Umbilical cord (tissue), 2 donors: ENCODE data around the gene ARMC12. TPM values are rescaled to one million over a fixed set of nuclear protein-coding genes. Genes with fewer than 3 reads are reported as not detected.
A peak's percentile ranks its signal among the peaks of the same experiment; 100 is the strongest.

ENCODE experiments used
- DNase-seq: peaks from one replicate; pipeline ENCODE4 v3.0.0-alpha.2; 2015; ENCODE audit warnings: low spot score
- total RNA-seq: library from RNA; depleted of rRNA; stranded (reverse); fragments of >200 nt; gene quantifications from one replicate; pipeline ENCODE4 v1.2.3, GENCODE V29; 2014; ENCODE audit warnings: low replicate concordance; ENCODE audit not compliant: insufficient read depth

Gene ARMC12
- total RNA-seq, 1 donor from 2014 or later, result not detected

DNA sequence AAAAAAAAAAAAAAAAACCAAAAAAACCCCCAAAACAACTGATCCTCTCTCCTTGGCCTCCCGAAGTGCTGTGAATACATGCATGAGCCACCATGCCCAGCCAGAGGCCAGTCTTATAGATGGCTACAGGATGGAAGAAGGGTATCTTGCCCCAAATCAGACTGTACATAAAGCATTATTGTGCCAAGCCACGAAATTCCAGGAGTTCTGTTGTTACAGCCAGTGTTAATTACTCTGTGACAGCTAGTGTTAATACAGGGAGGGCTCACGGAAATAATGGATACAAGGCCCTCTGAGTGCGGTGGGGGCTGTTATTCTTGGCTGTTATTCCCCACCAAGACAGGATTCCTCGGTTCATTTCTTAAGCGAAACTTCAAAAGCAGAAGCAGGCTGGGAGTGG lies 38.2 kb downstream of the ARMC12 start:
- DNase-seq, result no peak

DNA sequence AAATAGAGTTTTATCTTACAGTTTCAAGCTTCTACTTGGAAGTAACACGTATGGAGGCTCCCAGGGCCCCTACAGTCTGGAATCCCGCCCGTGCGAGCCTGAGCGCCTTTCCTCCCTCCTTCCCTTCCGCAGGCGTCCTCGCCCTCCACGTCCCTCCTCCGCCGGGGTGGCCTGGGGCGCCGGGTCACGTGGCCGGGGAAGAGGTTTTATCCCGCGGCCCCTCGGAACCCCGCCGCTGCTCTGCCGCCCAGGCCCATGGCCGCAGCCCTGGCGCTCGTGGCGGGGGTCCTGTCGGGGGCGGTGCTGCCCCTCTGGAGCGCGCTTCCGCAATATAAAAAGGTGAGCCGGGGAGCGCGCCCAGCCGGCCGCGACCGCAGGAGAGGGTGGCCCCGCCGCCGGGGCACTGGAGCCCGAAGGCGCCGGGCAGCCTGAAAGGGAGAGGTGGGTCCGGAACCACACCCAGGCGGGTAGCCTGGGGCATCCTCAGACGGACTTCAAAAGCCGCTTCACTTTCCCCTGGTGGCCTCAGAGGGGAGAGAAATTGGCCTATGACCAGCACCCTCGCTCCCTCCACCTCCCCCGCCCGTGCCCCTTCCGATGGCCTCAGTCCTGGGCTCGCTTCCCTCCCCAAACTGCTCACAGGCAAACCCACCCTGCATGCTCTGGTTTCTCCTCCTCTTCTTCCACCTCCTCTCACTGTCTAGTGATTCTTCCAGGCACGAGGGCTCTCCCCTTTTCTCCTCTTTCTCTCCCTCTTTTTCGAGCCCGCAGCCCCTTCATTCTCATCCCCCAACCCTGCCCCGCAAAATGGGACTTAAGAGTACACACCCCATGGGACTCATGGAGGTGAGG lies 39.8 kb downstream of the ARMC12 start, which contains the start of gene CLPSL2:
CLPSL2 (plus strand) TSS at position 235 of the 852 bp plus-strand sequence; CDS start at position 256, 21 bp downstream.
- DNase-seq, result peak; percentile 42

DNA sequence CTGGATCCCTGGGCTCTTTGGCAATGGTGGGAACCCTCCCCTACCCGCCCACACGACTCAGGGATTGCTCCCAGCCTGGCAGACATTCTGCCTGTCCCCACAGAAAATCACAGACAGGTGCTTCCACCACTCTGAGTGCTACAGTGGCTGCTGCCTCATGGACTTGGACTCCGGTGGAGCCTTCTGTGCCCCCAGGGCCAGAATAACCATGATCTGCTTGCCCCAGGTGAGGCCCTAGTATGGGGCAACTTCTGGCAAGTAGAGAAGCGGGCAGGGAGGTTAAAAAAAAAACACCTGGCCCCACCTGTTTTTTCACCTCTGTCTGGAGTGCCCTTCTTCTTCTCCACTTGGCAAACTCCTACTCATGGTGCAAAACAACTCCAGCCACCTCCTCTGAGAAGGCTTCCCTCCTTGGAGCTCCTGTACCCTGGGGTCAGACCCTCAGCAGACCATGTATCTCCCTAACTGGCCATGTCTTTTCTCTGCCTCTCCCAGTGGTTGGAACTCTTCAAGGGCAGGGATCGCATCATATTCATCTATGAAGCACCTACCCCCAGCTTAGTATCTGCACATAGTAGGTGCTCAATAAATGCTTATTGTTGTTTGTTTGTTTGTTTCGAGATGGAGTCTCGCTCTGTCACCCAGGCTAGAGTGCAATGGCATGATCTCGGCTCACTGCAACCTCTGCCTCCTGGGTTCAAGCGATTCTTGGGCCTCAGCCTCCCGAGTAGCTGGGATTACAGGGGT lies 40.7 kb downstream of the ARMC12 start:
- DNase-seq, result no peak

DNA sequence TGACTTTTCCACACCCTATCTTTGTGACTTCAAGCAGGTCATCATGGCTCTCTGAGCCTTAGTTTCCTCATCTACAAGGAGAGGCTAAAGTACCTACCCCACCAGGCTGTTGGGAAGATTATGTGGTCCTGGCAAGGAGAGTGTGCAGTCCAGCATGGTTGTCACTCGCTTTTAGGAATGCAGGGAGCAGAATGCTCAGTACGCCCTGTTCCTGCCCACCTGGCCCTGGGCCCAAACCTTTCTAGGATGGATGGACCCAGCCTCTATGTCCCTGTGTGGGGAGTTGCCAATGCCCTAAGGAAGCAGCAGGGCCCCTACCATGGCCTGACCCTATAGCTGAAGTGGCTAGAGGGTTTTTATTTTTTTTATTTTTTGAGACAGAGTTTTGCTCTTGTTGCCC lies 41.6 kb downstream of the ARMC12 start:
- no peak for DNase-seq

DNA sequence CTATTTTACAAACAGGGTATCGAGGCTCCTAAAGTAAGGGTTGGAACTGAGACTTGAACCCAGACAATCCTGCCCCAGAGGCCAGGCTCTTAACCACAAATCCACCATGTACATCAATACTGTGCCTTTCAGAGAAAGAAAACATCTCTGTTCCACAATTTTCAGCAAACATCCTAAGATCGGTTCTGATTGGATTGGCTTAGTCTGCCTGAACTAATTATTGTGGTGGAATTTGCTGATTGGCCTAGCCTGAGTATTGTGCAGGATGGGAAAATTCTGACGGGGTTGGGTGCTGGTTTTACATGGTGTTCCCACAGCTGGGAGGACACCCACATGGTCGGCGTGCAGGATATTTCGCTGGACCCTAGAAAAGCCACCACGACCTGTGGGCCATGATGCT lies 43.9 kb downstream of the ARMC12 start, which contains the start of gene CLPSL1:
CLPSL1 (plus strand) TSS at position 301 of the 400 bp plus-strand sequence; CDS start at position 393, 92 bp downstream.
- DNase-seq, result no peak

DNA sequence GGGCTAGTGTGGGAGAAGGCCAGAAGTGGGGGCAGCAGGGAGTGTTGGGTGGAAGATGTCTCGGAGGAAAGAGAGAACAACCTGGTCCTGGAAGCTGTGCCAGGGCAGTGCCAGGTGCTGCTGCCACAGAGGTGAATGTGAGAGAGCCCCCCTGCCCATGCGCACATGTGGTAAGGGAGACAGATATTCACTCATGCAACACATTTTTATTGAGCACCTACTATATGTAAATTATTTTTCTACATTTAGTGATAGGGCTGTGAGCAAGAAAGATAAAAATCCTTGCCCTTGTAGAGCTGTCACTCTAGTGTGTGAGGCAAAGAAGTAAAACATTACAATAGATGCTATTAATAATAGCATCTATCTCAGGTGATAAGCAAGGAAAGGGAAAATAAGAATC lies 44.5 kb downstream of the ARMC12 start:
- no peak for DNase-seq

DNA sequence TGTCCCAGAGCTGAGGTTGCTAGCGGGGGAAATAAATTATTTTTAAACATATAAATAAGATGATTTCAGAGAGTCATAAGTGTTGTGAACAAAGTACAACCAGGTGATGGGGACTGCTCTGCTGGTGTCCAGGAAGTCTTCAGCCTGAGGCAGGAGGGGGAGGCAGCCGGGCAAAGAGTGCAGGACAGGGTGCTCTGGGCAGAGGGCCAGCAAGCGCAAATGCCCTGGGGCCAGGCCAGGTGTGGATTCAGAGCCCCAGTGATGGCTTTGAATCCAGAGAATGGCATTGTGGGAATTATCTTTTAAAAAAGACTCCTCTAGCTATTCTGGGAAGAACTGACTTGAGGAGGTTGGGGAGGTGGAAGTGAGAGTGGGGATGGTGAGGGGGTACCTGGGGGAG lies 45.6 kb downstream of the ARMC12 start:
- DNase-seq, result no peak

DNA sequence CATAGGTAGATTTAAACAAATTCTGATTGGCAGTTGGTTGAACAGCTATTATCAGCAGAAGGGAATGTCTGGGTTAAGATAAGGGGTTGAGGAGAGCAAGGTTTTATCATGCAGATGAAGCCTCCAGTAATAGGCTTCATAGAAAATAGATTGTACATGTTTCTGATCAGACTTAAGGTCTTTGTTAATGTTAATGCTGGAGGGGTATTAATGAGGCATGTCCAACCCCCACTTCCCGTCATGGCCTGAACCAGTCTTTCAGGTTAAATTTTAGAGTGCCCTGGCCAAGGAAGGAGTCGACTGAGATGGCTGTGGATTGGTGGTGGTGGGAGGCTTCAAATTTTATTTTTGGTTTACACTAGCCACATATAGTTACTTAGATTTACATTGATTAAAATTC lies 47.4 kb downstream of the ARMC12 start:
- no peak for DNase-seq

DNA sequence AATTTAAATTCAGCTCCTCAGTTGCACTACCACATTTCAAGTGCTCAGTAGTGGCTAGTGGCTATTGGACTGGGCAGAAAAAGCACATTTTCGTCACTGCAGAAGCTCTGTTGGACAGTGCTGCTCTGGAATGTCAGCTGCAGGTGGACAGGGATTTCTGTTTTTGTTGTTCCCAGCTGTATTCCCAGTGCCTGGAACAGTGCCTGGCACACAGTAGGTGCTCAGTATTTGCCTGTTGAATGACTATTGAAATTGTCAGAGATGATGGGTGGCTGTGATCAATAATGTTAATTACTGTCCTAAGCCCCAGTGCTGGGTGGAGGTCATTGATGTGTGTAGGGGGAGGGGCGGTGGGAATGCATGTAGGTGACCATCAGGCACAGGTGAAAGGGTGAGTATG lies 49.4 kb downstream of the ARMC12 start:
- no peak for DNase-seq

DNA sequence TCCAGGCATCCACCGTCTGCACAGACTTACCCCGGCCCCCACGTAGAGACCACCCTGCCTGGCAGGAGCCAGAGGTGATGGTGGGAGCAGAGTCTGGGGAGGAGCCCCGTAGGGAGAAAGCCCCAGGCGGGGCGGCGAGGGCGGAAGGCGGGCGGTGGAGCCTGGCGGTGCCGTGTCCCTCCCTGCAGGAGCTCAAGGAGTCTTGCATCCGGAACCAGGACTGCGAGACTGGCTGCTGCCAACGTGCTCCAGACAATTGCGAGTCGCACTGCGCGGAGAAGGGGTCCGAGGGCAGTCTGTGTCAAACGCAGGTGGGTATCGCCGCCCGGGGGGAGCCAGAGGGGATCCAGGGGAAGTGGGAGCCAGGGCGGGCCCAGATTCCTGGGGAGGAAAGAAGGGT lies 50.0 kb downstream of the ARMC12 start:
- DNase-seq, result no peak

DNA sequence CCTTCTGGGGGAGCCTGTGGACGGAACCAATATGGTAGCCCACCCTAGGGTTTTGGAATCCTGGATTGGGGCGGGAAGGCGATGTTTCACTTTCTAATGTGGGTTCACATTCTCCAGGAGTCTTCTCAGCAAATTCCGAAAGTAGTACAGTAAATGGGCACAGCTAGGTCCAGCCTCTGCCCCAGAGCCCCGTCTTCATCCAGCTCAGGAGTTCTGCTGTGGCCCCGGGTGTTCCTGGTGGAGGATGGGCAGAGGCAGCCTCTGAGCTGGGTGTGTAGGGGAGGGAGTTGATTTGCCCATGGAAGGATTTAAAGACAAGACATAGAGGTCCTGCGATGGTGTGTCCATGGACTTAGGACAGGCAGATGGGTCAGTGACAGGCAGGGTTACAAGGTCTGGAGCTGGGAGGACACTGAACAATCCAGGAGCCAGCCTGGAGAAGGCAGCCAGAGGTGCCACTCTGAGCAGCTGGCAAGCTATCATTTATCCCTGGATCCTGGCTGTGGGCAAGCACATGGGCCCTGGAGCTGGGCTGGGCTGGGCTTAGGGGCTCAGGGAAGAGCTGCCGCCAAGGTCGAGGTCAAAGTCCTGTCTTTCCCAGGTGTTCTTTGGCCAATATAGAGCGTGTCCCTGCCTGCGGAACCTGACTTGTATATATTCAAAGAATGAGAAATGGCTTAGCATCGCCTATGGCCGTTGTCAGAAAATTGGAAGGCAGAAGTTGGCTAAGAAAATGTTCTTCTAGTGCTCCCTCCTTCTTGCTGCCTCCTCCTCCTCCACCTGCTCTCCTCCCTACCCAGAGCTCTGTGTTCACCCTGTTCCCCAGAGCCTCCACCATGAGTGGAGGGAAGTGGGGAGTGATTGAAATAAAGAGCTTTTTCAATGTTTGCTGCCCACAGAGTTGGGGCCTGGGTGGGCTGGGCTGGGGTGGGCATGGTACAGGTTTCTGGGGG lies 50.7 kb downstream of the ARMC12 start:
- DNase-seq, result no peak

DNA sequence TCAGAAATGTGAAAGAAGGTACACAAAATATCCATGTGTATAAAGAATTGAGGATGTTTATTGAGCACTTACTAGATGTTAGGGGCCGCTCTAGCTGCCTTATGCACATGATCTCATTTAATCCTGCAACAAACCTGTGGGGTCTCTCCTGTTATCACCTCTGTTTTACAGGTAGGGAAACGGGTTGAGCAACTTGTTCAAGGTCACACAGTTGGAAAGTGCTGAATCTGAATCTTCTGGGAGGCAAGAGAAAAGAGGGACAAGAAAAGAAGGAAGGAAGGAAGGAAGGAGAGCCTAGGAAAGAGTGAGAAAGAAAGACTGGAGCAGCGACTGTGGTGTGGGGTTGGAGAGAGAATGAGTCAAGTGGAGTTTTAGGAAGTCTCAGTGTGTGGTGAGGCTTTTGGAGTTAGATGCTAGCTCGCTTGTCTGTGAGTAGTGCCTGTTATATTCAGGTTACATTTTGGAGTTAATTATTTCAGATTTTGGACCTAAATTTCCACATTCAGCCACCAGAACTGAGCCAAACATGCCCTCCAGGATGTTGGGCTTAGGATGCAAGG lies 51.7 kb downstream of the ARMC12 start:
- no peak for DNase-seq

DNA sequence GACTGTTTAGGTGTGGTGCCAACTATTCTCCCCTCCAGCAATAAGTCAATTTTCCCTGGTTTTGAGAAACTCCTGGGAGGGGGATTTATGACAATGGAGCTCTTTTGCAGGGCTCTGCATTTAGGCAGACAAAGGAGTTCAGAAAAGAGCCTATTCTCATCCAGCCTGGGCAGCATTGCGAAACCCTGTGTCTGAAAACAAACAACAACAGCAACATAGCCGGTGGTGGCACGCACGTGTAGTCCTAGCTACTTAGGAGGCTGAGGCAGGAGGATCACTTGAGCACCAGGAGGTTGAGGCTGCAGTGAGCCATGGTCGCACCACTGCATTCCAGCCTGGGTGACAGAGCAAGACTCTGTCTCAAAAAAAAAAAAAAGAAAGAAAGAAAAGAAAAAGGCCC lies 53.9 kb downstream of the ARMC12 start:
- no peak for DNase-seq

DNA sequence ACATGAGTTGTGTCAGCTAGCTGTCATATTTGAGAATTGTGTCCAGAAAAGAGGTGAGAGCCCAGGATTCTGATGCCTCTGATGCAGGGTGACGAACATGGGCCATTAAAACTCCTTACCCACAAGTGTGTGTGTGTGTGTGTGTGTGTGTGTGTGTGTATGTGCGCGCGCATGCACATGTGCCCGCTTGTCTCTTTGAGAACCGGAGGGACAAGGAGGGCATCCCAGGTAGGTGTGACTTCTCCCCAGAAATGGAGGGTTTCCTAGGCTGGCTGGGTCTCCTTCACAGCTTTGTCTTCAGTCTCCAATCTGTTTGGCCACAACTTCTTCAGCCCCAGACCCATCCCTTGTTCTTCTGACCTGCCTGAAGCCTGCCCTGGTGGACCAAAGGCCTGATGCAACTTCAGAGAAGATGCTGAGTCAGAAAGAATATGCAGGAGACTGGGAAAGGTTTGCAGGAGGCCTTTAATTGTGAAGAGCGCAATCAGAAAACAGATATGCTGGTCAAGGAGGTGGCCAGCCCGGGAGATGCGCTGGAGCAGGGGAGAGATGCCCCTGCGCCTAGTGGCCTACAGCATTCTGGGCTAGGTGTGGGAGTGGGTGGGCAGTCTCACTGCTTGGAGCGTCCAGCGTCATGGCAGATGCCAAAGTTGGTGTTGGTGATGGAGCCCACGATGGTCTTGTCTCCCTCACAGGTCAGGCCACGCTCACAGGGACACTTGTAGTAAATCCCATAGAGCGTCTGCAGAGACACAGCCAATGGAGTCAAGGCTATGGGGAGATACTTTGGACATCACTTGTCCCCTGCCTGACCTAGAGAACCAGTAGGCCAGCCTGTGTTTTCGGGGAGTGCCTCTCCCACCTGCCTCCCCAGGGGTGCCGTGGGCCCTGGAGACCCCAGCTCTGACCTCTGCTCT lies 58.0 kb downstream of the ARMC12 start:
- DNase-seq, result no peak

DNA sequence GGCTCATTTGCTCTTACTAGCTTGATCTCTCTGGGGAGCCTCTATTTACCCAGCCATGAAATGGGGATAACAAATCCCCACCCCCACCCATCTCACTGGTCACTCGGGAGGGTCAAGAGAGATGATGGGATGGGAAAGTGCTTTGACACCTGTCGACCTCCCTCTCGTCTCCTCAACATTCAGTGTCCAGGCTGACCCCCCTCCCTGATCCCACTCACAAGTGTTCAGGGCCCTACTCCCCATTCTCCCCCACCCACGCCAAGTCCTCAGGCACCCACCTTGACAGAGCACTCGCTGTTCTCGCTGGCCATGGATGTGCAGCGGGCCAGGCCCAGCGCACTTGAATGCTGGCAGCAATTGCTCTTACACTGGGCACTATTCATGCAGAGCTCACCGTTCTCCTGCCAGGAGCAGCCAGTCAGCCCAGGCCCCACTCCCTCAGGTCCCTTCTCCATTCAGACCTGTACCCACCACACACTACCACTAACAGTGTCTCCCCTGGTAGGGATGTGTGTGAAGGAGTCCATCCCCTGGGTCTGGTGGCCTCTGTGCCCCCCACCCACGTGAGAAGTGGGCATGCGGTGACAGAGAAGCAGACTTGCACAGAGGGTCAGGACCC lies 58.7 kb downstream of the ARMC12 start:
- no peak for DNase-seq

DNA sequence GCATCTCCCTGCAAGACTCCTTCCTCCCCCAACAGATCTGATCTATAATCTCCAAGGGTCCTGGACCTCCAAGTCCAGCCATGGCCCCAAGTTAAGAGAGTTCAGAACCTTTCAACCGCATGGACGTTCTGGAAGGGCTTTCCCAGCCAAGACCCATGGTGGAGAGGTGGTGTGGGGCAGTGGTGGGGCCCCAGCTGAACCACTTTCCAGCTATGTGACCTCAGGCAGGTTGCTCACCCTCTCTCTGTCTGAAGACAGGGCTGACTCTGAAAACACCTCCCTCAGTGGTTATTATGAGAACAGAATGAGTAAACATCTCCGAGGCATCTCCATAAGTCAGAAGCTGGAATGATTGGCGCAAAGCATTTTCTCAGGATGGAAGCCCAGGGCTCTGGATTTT lies 59.4 kb downstream of the ARMC12 start:
- DNase-seq, result no peak

DNA sequence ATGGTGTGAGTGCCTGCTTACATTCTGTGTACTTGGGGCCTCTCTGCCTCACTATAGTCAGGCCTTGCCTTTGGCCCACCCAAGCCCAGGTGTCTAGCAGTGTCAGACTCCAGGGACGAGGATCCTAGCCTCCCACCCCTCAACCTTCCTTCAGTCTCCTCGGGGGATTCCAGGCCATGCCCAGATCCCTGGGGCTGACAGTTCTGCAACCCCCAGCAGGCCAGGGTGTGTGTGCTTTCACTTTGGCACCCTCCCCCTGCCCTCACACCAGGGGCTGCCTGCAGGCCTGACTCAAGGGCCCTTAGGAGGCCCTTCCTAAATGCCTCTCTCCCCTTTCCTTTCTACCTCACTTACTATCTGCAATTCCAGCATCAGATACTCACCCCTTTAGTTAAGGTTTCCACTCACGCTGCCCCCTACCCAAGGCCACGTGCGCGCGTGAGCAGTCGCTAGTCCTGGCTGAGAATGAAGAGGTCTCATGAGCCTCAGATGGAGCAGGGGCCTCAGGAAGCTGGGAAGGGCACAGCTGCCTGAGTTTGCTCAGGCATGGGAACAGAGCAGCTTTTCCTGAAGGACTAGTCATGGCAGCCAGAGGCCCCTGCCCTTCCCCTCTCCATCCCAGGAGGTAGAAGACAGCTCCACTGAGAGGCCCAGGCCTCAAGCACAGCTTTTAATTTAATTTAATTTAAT lies 61.1 kb downstream of the ARMC12 start:
- no peak for DNase-seq
